Right atrium auricular region (tissue), 2 donors: ENCODE measurements around the gene RTP2. TPM values are rescaled to one million over a fixed set of nuclear protein-coding genes. Genes with fewer than 3 reads are reported as not detected.

ENCODE experiments used
- DNase-seq: peaks from one replicate; pipeline ENCODE4 v3.0.0-alpha.2; 2019; ENCODE audit warnings: low spot score
- H3K27ac ChIP-seq, 2 donors: fragments of 200-600 bp; sonication (generic); 1 replicate in 1 of 2; 2 replicates in 1 of 2; pipeline ENCODE4 v1.5.1; 2016 to 2019
- H3K27me3 ChIP-seq, 2 donors: fragments of 200-600 bp; sonication (generic); one replicate each; pipeline versions ENCODE4 v1.5.1 to v1.6.0; 2017 to 2019
- H3K36me3 ChIP-seq: fragments of 200-600 bp; sonication (generic); one replicate; pipeline ENCODE4 v1.5.1; 2016
- H3K4me1 ChIP-seq, 2 donors: fragments of 200-600 bp; sonication (generic); one replicate each; pipeline versions ENCODE4 v1.5.1 to v1.6.0; 2017 to 2019
- H3K4me3 ChIP-seq, 2 donors: fragments of 200-600 bp; sonication (generic); 1 replicate in 1 of 2; 2 replicates in 1 of 2; pipeline ENCODE4 v1.5.1; 2017 to 2019; ENCODE audit warnings: mild to moderate bottlenecking in 1 of 2, moderate library complexity in 1 of 2
- H3K9me3 ChIP-seq, 2 donors: fragments of 200-600 bp; sonication (generic); one replicate each; pipeline ENCODE4 v1.5.1; 2019
- CTCF ChIP-seq, 2 donors: fragments of 200-600 bp; sonication (generic); IDR thresholded peaks; one replicate each; pipeline ENCODE4 v1.5.1; 2019; ENCODE audit warnings: antibody characterized with exemption in 2 of 2
- total RNA-seq, 2 donors: library from RNA; depleted of rRNA; stranded (reverse); fragments of >200 nt; gene quantifications; one replicate each; pipeline ENCODE4 v1.1.0, GENCODE V29; 2016

RTP2 gene
- total RNA-seq, 2 donors from 2014 or later: not detected

- peak overlapping the region; percentile 80 to 84 for H3K4me3 ChIP-seq
- H3K4me1 ChIP-seq: peaks cover 0 to 44% of the 10 kb centered on the region in 2 donors
- peak; percentile 97 to 98 for TF ChIP-seq CTCF (IDR thresholded peaks at IDR 0.05)
These were observed 37.4 kb upstream of the RTP2 start for GRCh38 chr3:187739561-187740332.

GRCh38 chr3:187739094-187739560, 36.8 kb upstream of the RTP2 start:
- Histone ChIP-seq H3K36me3 (peaks cover 7% of the 10 kb centered on the region), H3K9me3 (no peaks in the 10 kb centered on the region), H3K27me3 (no peaks in the 10 kb centered on the region), H3K4me3 (peak overlapping the region; percentile 80 to 84), H3K4me1 (peaks cover 0 to 46% of the 10 kb centered on the region in 2 donors), H3K27ac (peak overlapping the region; percentile 99)
- DNase-seq: no peak
- peak in 1 of 2 donors; percentile 4 for TF ChIP-seq CTCF (IDR thresholded peaks at IDR 0.05)

More at GRCh38 chr3:187739561-187740332, 37.4 kb upstream of the RTP2 start:
- DNase-seq: peak; percentile 89
- Histone ChIP-seq H3K36me3 (peaks cover under 1% of the 10 kb centered on the region), H3K27me3 (no peaks in the 10 kb centered on the region), H3K9me3 (no peaks in the 10 kb centered on the region), H3K27ac (peak overlapping the region; percentile 99)

- H3K36me3 ChIP-seq: peaks cover 13% of the 10 kb centered on the region
- H3K27me3 ChIP-seq: no peaks in the 10 kb centered on the region
- TF ChIP-seq CTCF (IDR thresholded peaks at IDR 0.05): peak; percentile 40 to 84
- peak overlapping the region; percentile 80 to 84 for H3K4me3 ChIP-seq
- DNase-seq: peak; percentile 95
- H3K4me1 ChIP-seq: peaks cover 0 to 46% of the 10 kb centered on the region in 2 donors
- no peaks in the 10 kb centered on the region for H3K9me3 ChIP-seq
- peak overlapping the region; percentile 99 for H3K27ac ChIP-seq
These were observed 36.2 kb upstream of the RTP2 start for GRCh38 chr3:187738331-187739093.

GRCh38 chr3:187738071-187738330, 35.6 kb upstream of the RTP2 start:
- DNase-seq: no peak
- Histone ChIP-seq H3K9me3 (no peaks in the 10 kb centered on the region), H3K27ac (peak overlapping the region; percentile 99), H3K4me1 (peaks cover 0 to 46% of the 10 kb centered on the region in 2 donors), H3K36me3 (peaks cover 18% of the 10 kb centered on the region), H3K27me3 (no peaks in the 10 kb centered on the region), H3K4me3 (peak overlapping the region; percentile 80 to 84)
- no peak for TF ChIP-seq CTCF (IDR thresholded peaks at IDR 0.05)

GRCh38 chr3:187737368-187738070, 35.2 kb upstream of the RTP2 start:
- H3K27me3 ChIP-seq: no peaks in the 10 kb centered on the region
- peaks cover 23% of the 10 kb centered on the region for H3K36me3 ChIP-seq
- no peak for TF ChIP-seq CTCF (IDR thresholded peaks at IDR 0.05)
- no peaks in the 10 kb centered on the region for H3K9me3 ChIP-seq
- peak; percentile 87 for DNase-seq
- H3K27ac ChIP-seq: peak overlapping the region; percentile 99
- H3K4me3 ChIP-seq: peak overlapping the region; percentile 80 to 84
- peaks cover 0 to 46% of the 10 kb centered on the region in 2 donors for H3K4me1 ChIP-seq
